H7 (cell line): ENCODE measurements around the gene THSD4. TPM values are rescaled to one million over a fixed set of nuclear protein-coding genes. Genes with fewer than 3 reads are reported as not detected.

Source experiments
- DNase-seq: peaks from one replicate; pipeline ENCODE4 v3.0.0; 2012
- H3K27me3 ChIP-seq: 2 replicates; pipeline ENCODE4 v1.6.0; 2011; ENCODE audit warnings: mild to moderate bottlenecking, low read length; ENCODE audit not compliant: control insufficient read depth, insufficient read depth
- H3K36me3 ChIP-seq: replicated peaks from 2 replicates; pipeline ENCODE4 v1.5.1; 2011; ENCODE audit warnings: low read length; ENCODE audit not compliant: control insufficient read depth, insufficient read depth
- H3K4me3 ChIP-seq: 2 replicates; pipeline ENCODE4 v1.5.1; 2011; ENCODE audit warnings: low read depth, mild to moderate bottlenecking, control low read depth, low read length, moderate library complexity; ENCODE audit not compliant: insufficient read depth
- total RNA-seq: library from RNA; depleted of rRNA; stranded (reverse); fragments of >200 nt; shearing (Covaris generic); gene quantifications from 2 replicates; pipeline ENCODE4 v1.2.3, GENCODE V29; 2014

THSD4 gene
- total RNA-seq, 1 experiment from 2014 or later: 3.9 TPM

DNA sequence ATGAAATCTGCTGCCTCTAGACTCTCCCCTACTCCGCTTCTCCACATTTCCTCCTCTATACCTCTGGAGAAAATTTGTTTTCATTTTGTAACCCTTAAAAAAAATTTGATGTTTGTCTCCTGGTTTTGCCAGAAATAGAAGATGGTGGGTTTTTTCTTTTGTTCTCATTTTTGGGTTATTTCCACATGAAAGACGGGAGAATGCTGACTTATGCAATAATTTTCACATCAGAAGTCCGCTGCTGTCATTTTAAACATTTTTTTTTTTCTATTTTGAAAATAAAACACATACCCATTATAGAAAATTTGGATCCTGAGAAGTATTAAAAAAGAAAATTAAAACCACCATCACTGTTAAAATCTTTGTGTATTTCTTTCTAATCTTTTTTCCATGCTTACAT lies 374.3 kb downstream of the THSD4 start:
- H3K36me3 ChIP-seq: no peaks in the 10 kb centered on the region
- H3K4me3 ChIP-seq: no peak overlapping the region
- no peaks in the 10 kb centered on the region for H3K27me3 ChIP-seq
- DNase-seq: no peak

DNA sequence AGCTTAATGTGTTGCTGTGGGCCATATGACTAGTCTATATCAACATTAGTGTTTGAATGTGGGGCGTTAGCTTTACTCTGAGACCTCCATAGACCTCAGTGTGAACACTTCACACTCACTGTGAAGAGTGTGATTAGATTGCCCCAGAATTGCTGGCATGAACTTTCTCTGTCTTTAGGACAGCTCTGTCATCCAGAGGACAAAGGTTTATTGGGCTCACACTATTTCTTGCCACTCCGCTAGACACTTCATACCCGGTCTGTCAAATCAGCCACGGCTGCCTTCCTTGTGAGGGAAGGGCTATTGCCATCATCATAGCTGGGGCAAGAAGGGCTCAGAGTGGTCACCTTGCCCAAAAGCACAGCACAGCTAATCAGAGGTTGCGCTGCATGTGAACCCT lies 378.3 kb downstream of the THSD4 start:
- H3K27me3 ChIP-seq: no peaks in the 10 kb centered on the region
- H3K36me3 ChIP-seq: no peaks in the 10 kb centered on the region
- no peak overlapping the region for H3K4me3 ChIP-seq
- DNase-seq: no peak

DNA sequence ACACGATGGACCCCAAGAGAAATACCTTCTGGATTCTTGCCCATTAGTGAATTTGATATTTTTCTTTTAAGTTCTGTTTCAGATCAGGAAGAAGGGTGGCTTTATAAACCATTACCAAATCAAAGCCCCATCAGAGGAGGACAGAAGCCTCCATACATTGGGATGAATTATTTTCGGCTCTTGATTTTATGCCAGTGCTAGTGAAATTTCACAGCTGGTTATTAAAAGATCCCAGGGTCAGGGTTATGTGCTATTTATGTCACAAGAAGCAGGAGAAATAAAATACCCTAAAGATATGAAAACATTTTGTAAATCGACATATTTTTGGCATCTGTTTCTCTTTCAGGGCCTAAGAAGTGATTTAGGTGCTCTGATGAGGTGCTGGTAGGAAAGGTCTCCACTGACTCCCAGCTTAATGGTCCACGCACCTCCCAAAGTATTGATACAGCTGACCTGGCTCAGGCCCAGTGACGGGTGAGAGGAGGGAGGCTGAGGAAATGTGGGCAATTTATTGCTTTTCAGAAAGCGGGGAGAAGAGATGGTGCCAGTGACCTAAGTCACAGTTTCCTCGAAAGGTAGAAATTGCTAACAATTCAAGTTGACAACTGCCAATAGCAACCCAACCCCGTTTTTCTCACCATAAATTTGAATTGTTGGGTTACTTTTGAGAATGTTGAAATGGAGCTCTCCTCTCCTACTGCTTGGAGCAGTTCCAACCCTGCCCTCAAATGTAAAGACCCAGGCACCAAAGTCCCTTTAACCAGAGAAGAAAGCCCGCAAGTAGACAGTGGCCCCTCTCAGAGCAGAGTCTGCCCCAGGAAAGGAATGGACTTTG lies 379.5 kb downstream of the THSD4 start:
- H3K36me3 ChIP-seq: no peaks in the 10 kb centered on the region
- H3K4me3 ChIP-seq: no peak overlapping the region
- no peaks in the 10 kb centered on the region for H3K27me3 ChIP-seq
- no peak for DNase-seq

DNA sequence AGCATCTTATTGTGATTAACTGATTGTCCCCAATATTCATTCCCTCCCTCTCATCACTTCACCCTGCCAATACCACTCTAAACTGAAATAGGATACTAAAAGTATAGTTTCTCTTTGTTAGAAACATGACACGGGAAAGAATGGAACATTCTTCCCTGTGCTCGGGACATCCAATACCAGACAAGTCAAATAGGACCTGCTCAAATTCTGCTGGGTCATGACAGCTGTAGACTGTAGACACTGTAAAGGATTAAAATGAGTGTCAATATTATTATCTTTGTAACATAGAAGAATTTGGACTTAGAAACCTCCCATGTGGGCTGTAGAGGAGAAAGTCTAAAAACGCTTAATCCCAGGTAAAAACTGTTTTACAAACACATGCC lies 380.1 kb downstream of the THSD4 start:
- DNase-seq: no peak
- Histone ChIP-seq H3K4me3 (no peak overlapping the region), H3K27me3 (no peaks in the 10 kb centered on the region), H3K36me3 (no peaks in the 10 kb centered on the region)

DNA sequence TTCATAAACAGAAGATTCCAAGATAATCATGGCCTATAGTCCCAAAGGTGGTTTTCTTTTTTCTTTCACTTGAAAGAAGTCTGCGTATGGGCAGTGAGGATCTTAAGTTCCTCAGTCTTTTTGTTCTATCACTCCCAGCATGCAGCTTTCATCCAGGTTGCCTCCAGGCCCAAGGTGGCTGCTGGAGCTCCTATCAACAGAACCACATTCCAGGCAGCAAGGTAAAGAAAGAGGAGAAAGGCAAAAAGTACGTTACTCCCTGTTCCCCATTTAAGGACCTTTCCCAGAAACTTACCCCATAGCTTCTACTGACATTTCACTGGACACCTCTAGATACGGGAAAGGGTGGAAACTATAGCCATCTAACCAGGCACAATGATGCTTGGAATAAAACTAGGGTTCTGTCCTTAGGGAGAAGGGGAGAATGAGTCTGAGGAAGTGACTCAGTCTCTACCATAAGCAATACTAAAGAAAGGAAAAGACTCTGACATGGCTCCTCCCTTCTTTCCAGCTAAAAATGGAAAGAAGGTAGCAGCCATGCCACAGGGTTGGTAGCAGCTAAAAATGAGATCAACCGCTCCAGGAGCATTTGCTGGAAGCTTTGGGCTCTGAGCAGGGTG lies 381.2 kb downstream of the THSD4 start:
- Histone ChIP-seq H3K27me3 (no peaks in the 10 kb centered on the region), H3K36me3 (no peaks in the 10 kb centered on the region), H3K4me3 (no peak overlapping the region)
- no peak for DNase-seq

DNA sequence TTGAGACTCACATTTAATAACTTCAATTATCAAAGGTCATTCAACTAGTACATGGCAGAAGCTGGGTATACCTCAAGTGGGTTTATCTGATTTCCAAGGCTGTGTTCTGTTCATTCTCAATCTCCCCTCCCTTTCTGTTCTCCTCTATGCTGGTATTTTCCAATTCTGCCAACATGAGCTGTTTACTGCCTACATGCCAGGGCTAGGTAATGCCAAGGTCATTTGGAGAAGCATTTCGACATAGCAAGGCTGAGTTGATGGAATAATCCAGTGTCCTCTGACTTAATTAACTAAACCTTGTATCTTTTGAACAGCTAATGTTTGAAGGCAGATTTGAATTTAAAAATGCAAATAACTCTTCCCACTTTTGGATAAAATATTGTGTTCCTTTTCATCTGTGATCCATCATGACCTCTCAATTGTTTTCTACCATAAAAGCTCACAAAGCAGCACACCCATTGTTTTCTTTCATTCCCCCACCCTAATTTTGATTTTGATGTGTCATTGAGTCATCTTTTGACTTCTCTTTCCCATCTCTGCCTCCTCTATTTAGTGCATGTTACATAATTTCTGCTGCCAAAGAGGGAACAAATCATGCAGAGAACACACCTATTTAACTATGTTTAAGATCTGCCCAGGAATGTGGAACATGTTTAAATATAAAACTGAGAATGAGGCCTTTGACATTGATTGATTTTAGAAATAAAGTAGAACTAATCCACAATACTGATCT lies 386.2 kb downstream of the THSD4 start:
- H3K27me3 ChIP-seq: no peaks in the 10 kb centered on the region
- DNase-seq: no peak

DNA sequence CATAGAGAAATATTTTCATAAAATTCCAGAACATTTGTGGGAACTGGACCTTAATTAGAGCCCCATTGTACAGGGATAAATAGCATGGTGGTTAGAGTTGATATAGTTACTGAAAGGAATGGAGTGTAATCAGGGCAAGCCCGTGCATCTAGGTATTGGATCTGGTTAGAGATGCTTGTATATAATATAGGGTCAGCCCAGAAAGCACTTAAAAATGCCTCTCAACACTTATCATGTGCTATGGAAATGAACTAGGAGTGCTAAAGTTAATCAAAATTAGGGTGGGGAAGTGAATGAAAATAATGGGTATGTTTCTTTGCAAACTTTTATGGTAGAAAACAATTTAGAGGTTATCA lies 386.8 kb downstream of the THSD4 start:
- H3K4me3 ChIP-seq: no peak overlapping the region
- DNase-seq: no peak
- no peaks in the 10 kb centered on the region for H3K27me3 ChIP-seq
- no peaks in the 10 kb centered on the region for H3K36me3 ChIP-seq

More for the DNA sequence above, 386.2 kb downstream of the THSD4 start:
- H3K4me3 ChIP-seq: no peak overlapping the region
- H3K36me3 ChIP-seq: no peaks in the 10 kb centered on the region

DNA sequence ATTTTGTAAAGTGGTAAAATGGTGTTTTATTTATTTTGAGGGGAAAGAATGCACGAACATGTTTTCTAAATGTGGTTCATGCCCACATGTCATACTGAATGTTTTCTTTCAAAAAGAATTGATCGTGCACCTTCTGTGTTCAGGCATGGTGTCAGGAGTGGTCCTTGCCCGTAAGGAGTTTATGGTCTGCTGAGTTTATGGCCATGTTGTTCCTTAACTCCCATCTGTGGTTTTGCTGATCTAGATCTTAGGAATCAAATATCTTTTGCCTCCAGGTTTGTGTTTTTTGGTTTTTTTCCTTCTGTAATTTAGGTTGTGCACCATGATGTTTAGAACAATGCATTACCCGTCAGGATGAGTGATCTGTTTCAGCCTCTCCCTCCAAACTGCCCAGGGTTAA lies 390.7 kb downstream of the THSD4 start:
- no peak for DNase-seq
- H3K27me3 ChIP-seq: no peaks in the 10 kb centered on the region

DNA sequence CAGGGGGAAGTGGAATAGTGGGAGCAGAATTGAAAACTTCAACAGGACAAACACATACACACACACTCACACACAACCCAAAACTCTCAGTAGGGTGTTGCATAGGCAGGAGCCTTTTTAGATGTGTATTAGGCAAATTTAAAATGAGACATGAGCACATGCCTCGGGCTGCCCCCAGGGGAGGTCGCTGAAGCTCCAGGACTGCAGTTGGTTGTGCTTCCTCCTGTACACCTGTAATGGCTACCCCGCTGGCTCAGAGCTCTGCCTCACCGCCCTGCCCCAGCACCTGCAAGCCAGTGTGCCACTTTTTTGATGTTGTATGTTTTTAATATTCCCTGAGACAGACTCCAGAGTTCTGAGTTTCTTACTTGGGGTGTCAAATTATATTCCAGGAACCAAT lies 391.7 kb downstream of the THSD4 start:
- DNase-seq: no peak
- no peaks in the 10 kb centered on the region for H3K36me3 ChIP-seq
- no peak overlapping the region for H3K4me3 ChIP-seq
- H3K27me3 ChIP-seq: no peaks in the 10 kb centered on the region

More for the DNA sequence above, 390.7 kb downstream of the THSD4 start:
- Histone ChIP-seq H3K4me3 (no peak overlapping the region), H3K36me3 (no peaks in the 10 kb centered on the region)

DNA sequence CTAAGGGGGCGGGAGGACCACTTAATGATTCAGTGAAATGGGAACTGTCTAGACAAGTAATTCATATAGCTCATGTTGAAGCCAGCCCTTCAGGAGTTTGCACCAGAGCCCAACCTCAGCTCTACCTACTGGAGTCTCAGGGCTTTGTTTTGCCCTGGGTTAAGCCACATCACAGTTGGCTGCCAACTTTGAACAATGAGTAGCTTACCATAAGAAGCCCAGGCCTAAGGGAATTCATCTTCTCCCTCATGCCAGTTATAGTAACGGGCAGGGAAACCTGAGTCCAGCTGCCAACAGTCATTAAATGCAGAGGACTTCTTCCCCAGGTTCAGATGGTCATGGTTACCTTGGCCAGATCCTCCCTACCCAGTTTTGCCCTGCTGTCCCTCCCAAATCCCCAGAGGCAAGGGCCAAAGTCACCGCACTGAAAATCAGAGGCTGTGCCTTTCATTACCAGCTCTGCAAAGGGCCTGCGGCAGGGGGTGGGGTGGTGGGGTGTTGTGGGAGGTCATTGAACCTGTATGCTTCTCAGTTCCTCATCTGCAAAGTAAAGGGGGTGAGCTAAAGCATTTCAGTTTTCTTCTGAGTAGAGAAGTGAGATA lies 392.9 kb downstream of the THSD4 start:
- no peaks in the 10 kb centered on the region for H3K36me3 ChIP-seq
- H3K4me3 ChIP-seq: no peak overlapping the region

DNA sequence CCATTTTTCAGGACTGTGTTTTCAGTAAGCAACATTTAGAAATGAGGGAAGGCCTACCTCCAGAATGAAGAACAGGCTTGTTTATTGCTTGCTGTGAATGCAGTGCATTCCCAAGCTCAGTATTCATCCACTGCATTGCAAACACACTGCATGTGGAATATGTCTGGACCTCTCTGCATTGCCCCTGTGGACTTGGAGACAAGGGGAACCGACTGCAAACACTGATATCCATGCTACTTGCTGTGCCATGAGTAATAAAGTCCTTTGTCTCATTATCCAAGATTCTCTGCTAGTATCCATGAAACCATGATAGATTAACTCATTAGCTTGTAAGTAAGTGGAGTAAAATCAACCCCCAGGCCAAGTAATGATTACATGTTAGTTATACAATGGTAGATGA lies 393.9 kb downstream of the THSD4 start:
- no peak for DNase-seq
- Histone ChIP-seq H3K4me3 (no peak overlapping the region), H3K36me3 (no peaks in the 10 kb centered on the region), H3K27me3 (no peaks in the 10 kb centered on the region)

More for the DNA sequence above, 392.9 kb downstream of the THSD4 start:
- no peaks in the 10 kb centered on the region for H3K27me3 ChIP-seq
- DNase-seq: no peak

DNA sequence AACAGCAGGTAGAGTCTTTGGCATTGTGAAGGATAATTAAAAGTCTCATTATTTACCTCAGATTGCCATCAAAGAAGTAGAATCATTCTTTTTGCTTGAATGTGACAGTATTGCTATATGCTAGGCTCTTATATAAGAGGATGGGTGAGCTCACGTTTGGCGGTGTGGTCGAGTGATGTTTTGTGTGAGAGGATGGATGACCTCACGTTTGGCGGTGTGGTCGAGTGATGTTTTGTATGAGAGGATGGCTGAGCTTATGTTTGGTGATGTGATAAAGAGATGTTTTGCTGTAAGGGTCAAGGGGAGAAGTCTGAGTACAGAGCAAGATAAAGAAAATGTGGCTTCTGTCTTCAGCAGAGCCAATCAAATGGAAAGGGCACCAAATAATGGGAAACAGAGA lies 395.5 kb downstream of the THSD4 start:
- Histone ChIP-seq H3K27me3 (no peaks in the 10 kb centered on the region), H3K36me3 (no peaks in the 10 kb centered on the region), H3K4me3 (no peak overlapping the region)
- no peak for DNase-seq

DNA sequence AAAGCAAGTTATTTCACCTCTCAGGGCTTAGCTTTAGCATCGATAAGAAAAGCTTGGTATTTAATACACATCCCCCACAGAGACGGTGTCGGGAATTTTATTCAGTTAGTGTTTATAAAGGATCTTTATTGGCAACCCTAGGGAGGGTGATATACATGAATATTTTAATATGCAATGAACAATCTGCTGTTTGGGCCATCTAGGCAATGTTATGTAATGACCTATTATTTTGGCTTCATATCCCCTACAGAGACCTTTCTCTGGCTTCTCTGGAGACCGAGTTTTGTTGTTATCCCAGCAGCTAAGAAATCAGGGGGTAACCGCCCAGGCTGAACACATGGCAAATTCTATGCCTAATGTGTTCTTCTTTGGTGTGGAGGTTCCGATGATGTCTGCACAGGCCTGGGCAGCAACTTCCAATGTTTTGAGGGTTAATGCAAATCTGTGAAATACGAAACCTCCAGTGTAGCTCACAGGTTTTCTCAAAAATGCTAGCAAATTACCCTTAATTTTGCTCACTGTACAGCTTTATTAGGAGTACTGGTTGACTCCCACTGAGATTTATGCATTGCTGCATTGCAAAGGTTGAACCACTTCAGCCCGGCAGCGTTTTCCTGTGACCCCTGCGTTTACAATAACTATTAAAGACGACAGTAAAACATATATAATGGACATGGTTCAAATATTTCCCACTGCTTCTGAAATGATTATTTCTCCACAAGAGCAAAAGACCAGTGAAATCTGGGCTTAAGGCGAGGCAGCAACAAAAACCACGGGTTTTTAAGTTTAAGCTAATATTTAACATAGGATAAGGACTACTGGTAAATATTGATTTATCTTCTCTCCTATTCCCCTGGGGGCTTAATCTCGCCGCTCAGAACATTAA lies 396.8 kb downstream of the THSD4 start:
- Histone ChIP-seq H3K4me3 (no peak overlapping the region), H3K36me3 (no peaks in the 10 kb centered on the region), H3K27me3 (no peaks in the 10 kb centered on the region)
- no peak for DNase-seq

DNA sequence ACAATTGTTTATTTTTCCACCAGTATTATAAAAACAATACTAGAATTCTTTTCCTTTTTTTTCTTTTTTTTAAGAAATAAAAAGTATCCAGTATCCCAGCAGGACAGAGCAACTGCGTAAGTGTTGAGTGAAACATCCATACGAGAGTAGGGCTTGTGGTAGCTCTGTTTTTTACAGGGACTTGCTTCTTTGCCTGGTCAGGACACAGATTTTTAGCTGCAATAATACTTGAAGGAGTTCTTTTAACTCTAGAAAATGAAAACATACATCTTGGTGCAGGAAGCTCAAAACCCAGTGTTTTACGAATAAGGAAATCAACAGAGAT lies 397.4 kb downstream of the THSD4 start:
- H3K36me3 ChIP-seq: no peaks in the 10 kb centered on the region
- DNase-seq: no peak
- no peak overlapping the region for H3K4me3 ChIP-seq
- no peaks in the 10 kb centered on the region for H3K27me3 ChIP-seq
